GM19238 (cell line): Measurements from ENCODE around the gene TMPRSS4.

Source experiments
- DNase-seq: peaks from one replicate; pipeline ENCODE4 v3.0.0; 2011; ENCODE audit warnings: low spot score; ENCODE audit not compliant: insufficient read length

Gene TMPRSS4

GRCh38 chr11:118104491-118104890, 27.6 kb downstream of the TMPRSS4 start:
- DNase-seq = no peak

GRCh38 chr11:118105657-118106305, 28.9 kb downstream of the TMPRSS4 start:
- no peak for DNase-seq

DNA sequence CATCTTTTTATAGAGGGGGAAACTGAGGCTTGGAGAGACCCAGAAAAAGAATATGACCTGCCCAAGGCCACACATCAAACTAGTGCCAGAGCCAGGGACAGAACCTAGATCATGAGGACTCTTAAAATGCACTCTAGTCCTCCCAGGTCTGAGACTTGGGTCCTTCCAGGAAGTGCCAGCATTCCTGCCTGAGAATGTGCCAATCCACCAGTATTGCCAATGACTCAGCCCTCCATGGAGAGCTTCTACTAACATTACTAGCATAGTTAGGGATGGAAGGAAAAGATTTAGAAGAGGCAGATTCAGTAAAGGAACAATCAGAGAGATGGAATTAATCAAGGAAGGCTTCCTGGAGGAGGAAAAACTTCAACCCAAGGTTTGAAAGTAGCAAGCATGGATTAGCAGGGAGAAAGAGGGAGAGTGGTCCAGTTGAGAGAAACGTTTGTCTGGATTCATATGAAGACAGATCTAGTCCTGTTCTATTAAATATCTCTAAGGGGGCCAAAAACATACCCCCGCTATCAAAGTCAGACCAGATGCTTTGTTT, 30.0 kb downstream of the TMPRSS4 start:
- DNase-seq = no peak

- DNase-seq = no peak
Measured at GRCh38 chr11:118108513-118108912, 31.6 kb downstream of the TMPRSS4 start.

- no peak for DNase-seq
Measured at GRCh38 chr11:118109231-118109630, 32.4 kb downstream of the TMPRSS4 start.

DNA sequence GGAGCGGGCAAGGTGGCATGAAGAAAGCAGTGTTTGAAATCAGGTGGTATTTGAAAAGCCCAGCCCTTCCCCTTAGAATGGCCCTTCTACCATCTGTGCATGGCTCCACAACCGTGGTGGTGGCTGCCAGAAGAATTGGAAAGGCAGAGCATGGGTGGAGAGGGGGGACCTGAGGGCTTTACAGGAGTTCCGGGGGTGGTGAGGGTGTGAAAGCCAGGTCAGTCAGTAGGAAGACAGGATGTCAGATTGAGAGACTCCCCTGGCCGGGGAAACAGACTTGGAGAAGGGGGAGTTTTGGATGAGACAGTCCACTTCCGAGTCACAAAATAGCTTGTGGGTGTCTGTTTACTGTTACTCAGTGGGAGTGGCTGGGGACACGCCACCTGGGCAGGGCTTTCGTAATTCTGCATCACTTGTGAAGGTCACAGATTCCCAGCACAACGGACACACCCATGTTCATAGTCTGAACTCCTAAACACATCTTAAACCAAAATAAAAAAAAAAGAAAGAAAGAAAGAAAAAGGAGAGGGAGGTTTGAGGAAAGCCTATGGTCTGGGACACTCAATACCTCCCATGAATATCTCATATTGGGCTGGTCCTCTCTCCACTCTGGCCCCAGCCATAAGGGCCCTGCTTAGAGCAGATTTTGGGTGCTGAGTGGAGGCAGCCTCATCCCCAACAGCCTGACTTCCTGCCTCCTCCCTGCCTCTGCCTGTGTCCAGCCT, 34.3 kb downstream of the TMPRSS4 start:
- DNase-seq = no peak

DNA sequence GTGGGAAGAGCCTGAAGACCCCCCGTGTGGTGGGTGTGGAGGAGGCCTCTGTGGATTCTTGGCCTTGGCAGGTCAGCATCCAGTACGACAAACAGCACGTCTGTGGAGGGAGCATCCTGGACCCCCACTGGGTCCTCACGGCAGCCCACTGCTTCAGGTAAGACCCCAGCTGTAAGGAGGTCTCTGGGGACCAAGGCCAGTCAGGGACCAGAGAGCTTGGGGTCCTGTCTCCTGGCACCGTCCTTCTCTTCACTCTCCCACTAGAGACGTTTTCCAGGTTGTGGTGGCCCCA, 34.8 kb downstream of the TMPRSS4 start:
- no peak for DNase-seq

DNA sequence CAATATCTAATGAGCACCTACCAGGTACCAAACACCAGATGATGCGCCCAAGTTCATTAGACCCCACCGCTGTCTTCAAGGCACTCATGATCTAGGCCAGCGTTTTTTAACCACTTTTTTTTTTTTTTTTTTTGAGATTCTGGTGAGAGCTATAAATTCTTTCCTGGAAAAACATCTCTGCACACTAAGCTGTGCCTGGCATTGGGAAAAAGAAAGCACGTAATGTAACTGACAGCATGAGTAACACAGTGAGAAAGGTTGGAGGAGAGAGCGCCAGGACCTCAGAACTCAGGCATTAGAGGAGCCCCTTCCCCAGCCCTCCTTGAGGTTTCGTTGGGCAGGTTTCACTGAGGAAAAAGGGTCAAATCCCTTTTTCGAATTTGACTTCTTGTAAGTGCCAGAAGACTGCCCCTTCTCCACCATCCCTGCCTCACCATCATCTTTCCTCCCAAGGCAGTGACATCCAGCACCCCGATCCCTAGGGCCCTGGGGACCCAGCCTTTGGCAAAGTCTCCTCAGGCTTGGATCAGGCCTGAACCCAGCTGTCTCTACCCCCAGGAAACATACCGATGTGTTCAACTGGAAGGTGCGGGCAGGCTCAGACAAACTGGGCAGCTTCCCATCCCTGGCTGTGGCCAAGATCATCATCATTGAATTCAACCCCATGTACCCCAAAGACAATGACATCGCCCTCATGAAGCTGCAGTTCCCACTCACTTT, 36.0 kb downstream of the TMPRSS4 start:
- no peak for DNase-seq

DNA sequence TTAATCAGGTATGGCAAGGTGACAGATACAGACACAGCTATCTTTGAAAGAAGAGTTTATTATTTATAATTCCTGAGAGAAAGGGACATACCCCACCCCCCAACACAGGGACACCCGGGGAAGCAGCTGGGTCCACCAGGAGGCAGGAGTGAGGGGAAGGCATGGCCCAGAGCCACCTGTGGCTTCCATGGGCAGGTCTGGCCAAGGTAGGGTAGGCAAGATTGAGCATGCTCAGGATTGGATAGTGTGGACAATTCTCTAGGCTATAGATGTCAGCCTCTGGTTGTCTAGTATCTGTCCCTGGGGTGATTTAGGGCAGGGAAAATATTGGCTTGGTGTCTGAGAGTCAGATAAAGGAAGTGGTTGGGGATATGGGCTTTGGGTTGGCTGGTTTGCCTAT, 37.4 kb downstream of the TMPRSS4 start:
- no peak for DNase-seq

GRCh38 chr11:118115048-118115447, 38.2 kb downstream of the TMPRSS4 start:
- DNase-seq = no peak

DNA sequence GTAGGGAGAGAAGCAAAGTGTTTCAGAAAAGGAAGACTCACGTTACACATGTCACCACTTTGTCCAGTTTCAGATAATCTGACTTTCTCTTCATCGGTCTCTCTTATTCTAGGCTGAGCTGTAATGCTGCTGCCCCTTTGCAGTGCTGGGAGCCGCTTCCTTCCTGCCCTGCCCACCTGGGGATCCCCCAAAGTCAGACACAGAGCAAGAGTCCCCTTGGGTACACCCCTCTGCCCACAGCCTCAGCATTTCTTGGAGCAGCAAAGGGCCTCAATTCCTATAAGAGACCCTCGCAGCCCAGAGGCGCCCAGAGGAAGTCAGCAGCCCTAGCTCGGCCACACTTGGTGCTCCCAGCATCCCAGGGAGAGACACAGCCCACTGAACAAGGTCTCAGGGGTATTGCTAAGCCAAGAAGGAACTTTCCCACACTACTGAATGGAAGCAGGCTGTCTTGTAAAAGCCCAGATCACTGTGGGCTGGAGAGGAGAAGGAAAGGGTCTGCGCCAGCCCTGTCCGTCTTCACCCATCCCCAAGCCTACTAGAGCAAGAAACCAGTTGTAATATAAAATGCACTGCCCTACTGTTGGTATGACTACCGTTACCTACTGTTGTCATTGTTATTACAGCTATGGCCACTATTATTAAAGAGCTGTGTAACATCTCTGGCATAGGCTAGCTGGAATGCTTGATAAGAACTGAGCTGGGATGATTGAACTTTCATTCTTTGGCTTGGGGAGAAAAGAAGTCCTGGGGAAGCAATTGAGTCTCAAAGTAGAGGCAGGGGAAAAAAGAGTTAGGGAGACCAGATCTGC, 41.1 kb downstream of the TMPRSS4 start:
- peak; percentile 41 for DNase-seq

- DNase-seq = no peak
Measured at GRCh38 chr11:118120793-118121192, 43.9 kb downstream of the TMPRSS4 start.

- no peak for DNase-seq
Measured at GRCh38 chr11:118124929-118125535, 48.2 kb downstream of the TMPRSS4 start.

DNA sequence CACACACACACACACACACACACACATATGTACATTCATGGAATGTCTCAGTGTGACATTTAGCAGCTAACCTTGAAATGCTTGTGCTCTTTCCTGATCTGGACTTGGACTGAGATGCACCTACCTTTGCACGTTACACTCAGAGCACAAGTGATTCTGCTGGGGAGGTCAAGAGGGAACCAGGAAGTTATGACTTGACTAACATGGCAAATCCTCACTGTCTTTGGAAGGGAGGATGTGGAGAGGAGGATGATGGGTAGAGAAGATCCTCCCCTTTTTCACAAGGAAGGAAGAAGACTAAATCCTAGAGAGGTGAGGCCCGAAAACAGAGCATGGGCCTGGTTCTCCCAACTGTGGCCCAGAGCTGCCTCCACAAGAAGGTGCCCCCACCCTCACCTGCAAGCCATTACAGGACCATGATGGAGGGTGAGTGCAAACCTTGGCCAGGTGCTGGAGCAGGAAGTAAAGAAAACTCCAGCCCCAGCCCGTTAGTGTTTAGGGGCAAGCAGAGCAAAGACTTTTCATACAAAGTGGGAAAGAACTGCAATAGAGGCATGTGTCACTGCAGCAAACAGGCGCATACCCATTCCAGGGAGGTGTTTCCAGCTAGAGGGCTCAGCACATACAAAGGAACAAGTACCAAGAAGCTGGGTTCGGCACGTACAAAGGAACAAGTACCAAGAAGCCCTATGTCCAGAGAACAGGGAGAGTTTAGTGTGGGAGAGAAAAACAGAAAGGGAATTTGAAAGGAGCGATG, 49.4 kb downstream of the TMPRSS4 start:
- DNase-seq = no peak

DNA sequence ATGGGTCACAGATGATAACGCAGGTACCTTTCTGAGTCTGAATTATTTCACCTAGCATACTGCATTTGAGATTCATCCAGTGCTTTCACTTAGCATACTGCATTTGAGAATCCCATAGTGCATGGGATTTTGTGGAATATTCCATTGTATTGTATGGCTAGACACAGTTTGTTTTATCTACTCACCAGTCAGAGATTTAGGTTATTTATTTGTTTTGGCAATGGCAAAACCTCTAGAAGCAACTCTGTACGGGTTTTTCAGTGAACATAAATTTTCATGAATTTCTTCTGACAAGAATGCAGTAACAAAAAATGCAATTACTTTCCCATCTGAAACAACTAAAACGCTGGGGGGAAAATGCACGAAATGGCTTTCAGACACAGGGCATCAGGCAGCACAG, 51.4 kb downstream of the TMPRSS4 start:
- DNase-seq = no peak

GRCh38 chr11:118128721-118129470, 52.0 kb downstream of the TMPRSS4 start:
- DNase-seq = no peak

GRCh38 chr11:118129471-118130172, 52.7 kb downstream of the TMPRSS4 start:
- DNase-seq = no peak

DNA sequence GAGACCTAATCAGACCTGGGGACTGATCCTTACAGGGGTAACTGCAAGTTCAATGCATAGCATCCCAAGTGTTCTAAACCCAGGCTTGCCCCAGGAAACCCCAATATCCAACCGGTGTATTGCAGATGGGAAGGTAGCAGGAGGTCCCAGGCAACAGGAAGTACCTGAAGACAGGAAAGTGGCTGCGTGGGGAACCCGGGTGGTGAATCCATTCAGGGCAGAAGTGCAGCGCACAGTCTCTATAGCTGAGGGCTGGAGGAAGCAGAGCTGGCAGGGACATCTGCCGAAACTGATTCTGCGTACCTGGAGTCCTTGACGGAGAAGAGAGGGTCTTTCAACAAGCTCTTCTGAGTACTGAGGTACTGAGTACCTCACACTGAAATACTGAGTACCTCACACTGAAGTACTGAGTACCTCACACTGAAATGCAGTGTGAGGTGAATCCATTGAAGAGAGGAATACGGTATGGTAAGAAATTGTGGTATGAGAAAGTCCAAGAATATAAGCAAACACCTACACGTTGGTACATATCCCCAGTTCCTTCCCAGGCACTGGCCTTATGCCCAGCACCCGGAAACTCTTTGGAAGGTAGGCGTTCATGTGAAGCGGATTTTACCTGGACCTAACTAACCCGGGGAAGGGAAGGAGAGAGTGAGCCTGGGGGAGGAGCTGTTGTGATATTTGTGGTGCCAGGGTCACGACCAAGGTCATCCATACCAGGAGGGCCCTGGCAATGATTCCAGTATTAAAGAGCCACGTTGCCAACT, 55.7 kb downstream of the TMPRSS4 start:
- no peak for DNase-seq
